HepG2 (cell line): ENCODE measurements around the gene SLC15A3. TPM values are rescaled to one million over a fixed set of nuclear protein-coding genes. Genes with fewer than 3 reads are reported as not detected.
A peak's percentile ranks its signal among the peaks of the same experiment; 100 is the strongest.

Experiments
- ARNTL ChIP-seq: sonication (generic); formaldehyde crosslinking; IDR thresholded peaks from 2 replicates; pipeline ENCODE4 v1.4.0; 2020; ENCODE audit warnings: mild to moderate bottlenecking, missing genetic modification reagents
- ATAD3A ChIP-seq: sonication (generic); formaldehyde crosslinking; IDR thresholded peaks from 2 replicates; pipeline ENCODE4 v1.4.0; 2020; ENCODE audit warnings: missing genetic modification reagents
- ATF7-NPFF ChIP-seq: sonication (generic); formaldehyde crosslinking; IDR thresholded peaks from 2 replicates; pipeline ENCODE4 v1.8.1; 2023; ENCODE audit warnings: mild to moderate bottlenecking, low read depth, missing genetic modification reagents, moderate library complexity
- EED ChIP-seq: sonication (generic); formaldehyde crosslinking; IDR thresholded peaks from 2 replicates; pipeline ENCODE4 v1.5.0; 2020; ENCODE audit warnings: mild to moderate bottlenecking, missing genetic modification reagents
- NFKBIZ ChIP-seq: IDR thresholded peaks from 2 replicates; pipeline ENCODE4 v1.6.1; 2018; ENCODE audit warnings: missing genetic modification reagents, missing compliant biosample characterization
- NR3C1 ChIP-seq: sonication (generic); formaldehyde crosslinking; IDR thresholded peaks from 2 replicates; pipeline ENCODE4 v1.4.0; 2020; ENCODE audit warnings: missing genetic modification reagents
- PITX1 ChIP-seq: sonication (generic); formaldehyde crosslinking; IDR thresholded peaks from 2 replicates; pipeline ENCODE4 v1.5.1; 2020; ENCODE audit warnings: mild to moderate bottlenecking, missing genetic modification reagents
- SRSF9 ChIP-seq: fragments of 200-400 bp; formaldehyde crosslinking; IDR thresholded peaks from 2 replicates; pipeline ENCODE4 v1.6.1; 2018; ENCODE audit warnings: borderline replicate concordance, mild to moderate bottlenecking, low read depth, low read length; ENCODE audit not compliant: insufficient read depth, poor library complexity, severe bottlenecking
- STAT5B ChIP-seq: sonication (generic); formaldehyde crosslinking; IDR thresholded peaks from 2 replicates; pipeline ENCODE4 v1.4.0; 2020; ENCODE audit warnings: missing genetic modification reagents
- SUZ12 ChIP-seq: fragments of 150-350 bp; IDR thresholded peaks from 2 replicates; pipeline ENCODE4 v1.6.1; 2014; ENCODE audit warnings: low read depth, low read length
- THYN1 ChIP-seq: sonication (generic); formaldehyde crosslinking; IDR thresholded peaks from 2 replicates; pipeline ENCODE4 v1.8.1; 2023; ENCODE audit warnings: low read depth, mild to moderate bottlenecking, moderate library complexity, missing genetic modification reagents, borderline replicate concordance
- ZNF124 ChIP-seq: sonication (generic); formaldehyde crosslinking; IDR thresholded peaks from 2 replicates; pipeline ENCODE4 v1.4.0; 2020; ENCODE audit warnings: missing genetic modification reagents
- ZNF543 ChIP-seq: sonication (generic); formaldehyde crosslinking; IDR thresholded peaks from 2 replicates; pipeline ENCODE4 v1.4.0; 2020; ENCODE audit warnings: mild to moderate bottlenecking, missing genetic modification reagents
- ZNF878 ChIP-seq: sonication (generic); formaldehyde crosslinking; IDR thresholded peaks from 2 replicates; pipeline ENCODE4 v1.8.1; 2023; ENCODE audit warnings: mild to moderate bottlenecking, missing genetic modification reagents, moderate library complexity
- ZSCAN5A ChIP-seq: sonication (generic); formaldehyde crosslinking; IDR thresholded peaks from 2 replicates; pipeline ENCODE4 v1.8.0; 2022; ENCODE audit warnings: mild to moderate bottlenecking, missing genetic modification reagents, borderline replicate concordance
- polyA plus RNA-seq, 8 experiments: library from polyadenylated mRNA; depleted of rRNA in 3 of 8; stranded (reverse) in 7 of 8; unstranded in 1 of 8; fragments of >200 nt; fragmentation: Illumina TruSeq in 4 of 8; extraction: Trizol in 4 of 8; gene quantifications; 2 replicates each; pipeline versions ENCODE4 v1.2.1 to v1.2.3, GENCODE V29; 2011 to 2016; ENCODE audit warnings: low read depth in 4 of 8, missing spikeins in 1 of 8, mixed read lengths in 1 of 8; ENCODE audit not compliant: insufficient read depth in 1 of 8
- total RNA-seq, 5 experiments: library from RNA; depleted of rRNA; stranded (reverse); fragments of >200 nt; fragmentation: Illumina TruSeq; extraction: Trizol; gene quantifications; 2 replicates each; pipeline ENCODE4 v1.2.3, GENCODE V29; 2016; ENCODE audit warnings: low read depth in 1 of 5
- TF ChIP-seq, protein P1 (sequence below): sonication (generic); formaldehyde crosslinking; conservative IDR thresholded peaks from 2 replicates; pipeline ENCODE4 v1.5.0; 2020; ENCODE audit warnings: missing genetic modification reagents
- TF ChIP-seq, protein P2 (sequence below): sonication (generic); formaldehyde crosslinking; IDR thresholded peaks from 2 replicates; pipeline ENCODE4 v1.5.1; 2020; ENCODE audit warnings: mild to moderate bottlenecking, missing genetic modification reagents, borderline replicate concordance
- TF ChIP-seq, protein P3 (sequence below): sonication (generic); formaldehyde crosslinking; IDR thresholded peaks from 2 replicates; pipeline ENCODE4 v1.9.0; 2021; ENCODE audit warnings: missing genetic modification reagents, mild to moderate bottlenecking, borderline replicate concordance

The SLC15A3 gene
- total and polyA plus RNA-seq, 2 of the 13 experiments (the other 11 are each of a cell fraction or from before 2014, with no cell fraction given): 0.45 to 0.77 TPM

- no peak for TF ChIP-seq SRSF9
- no peak for TF ChIP-seq NR3C1 (CRISPR knock-in tag)
- TF ChIP-seq, protein P1, sequence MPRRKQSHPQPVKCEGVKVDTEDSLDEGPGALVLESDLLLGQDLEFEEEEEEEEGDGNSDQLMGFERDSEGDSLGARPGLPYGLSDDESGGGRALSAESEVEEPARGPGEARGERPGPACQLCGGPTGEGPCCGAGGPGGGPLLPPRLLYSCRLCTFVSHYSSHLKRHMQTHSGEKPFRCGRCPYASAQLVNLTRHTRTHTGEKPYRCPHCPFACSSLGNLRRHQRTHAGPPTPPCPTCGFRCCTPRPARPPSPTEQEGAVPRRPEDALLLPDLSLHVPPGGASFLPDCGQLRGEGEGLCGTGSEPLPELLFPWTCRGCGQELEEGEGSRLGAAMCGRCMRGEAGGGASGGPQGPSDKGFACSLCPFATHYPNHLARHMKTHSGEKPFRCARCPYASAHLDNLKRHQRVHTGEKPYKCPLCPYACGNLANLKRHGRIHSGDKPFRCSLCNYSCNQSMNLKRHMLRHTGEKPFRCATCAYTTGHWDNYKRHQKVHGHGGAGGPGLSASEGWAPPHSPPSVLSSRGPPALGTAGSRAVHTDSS (CRISPR knock-in tag): no peak
- peak; percentile 56 for TF ChIP-seq SUZ12
- TF ChIP-seq, protein P2, sequence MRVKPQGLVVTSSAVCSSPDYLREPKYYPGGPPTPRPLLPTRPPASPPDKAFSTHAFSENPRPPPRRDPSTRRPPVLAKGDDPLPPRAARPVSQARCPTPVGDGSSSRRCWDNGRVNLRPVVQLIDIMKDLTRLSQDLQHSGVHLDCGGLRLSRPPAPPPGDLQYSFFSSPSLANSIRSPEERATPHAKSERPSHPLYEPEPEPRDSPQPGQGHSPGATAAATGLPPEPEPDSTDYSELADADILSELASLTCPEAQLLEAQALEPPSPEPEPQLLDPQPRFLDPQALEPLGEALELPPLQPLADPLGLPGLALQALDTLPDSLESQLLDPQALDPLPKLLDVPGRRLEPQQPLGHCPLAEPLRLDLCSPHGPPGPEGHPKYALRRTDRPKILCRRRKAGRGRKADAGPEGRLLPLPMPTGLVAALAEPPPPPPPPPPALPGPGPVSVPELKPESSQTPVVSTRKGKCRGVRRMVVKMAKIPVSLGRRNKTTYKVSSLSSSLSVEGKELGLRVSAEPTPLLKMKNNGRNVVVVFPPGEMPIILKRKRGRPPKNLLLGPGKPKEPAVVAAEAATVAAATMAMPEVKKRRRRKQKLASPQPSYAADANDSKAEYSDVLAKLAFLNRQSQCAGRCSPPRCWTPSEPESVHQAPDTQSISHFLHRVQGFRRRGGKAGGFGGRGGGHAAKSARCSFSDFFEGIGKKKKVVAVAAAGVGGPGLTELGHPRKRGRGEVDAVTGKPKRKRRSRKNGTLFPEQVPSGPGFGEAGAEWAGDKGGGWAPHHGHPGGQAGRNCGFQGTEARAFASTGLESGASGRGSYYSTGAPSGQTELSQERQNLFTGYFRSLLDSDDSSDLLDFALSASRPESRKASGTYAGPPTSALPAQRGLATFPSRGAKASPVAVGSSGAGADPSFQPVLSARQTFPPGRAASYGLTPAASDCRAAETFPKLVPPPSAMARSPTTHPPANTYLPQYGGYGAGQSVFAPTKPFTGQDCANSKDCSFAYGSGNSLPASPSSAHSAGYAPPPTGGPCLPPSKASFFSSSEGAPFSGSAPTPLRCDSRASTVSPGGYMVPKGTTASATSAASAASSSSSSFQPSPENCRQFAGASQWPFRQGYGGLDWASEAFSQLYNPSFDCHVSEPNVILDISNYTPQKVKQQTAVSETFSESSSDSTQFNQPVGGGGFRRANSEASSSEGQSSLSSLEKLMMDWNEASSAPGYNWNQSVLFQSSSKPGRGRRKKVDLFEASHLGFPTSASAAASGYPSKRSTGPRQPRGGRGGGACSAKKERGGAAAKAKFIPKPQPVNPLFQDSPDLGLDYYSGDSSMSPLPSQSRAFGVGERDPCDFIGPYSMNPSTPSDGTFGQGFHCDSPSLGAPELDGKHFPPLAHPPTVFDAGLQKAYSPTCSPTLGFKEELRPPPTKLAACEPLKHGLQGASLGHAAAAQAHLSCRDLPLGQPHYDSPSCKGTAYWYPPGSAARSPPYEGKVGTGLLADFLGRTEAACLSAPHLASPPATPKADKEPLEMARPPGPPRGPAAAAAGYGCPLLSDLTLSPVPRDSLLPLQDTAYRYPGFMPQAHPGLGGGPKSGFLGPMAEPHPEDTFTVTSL (CRISPR knock-in tag): no peak
- TF ChIP-seq ARNTL: no peak
- TF ChIP-seq STAT5B: no peak
- TF ChIP-seq NFKBIZ (CRISPR knock-in tag): no peak
- TF ChIP-seq ATF7-NPFF: no peak
- TF ChIP-seq ZSCAN5A: no peak
- no peak for TF ChIP-seq ZNF543 (CRISPR knock-in tag)
- 0 out of 2 replicates have a peak, but pooled peaks have one; percentile 58 for TF ChIP-seq EED (CRISPR knock-in tag)
- no peak for TF ChIP-seq ZNF124
- TF ChIP-seq ZNF878: no peak
- TF ChIP-seq, protein P3, sequence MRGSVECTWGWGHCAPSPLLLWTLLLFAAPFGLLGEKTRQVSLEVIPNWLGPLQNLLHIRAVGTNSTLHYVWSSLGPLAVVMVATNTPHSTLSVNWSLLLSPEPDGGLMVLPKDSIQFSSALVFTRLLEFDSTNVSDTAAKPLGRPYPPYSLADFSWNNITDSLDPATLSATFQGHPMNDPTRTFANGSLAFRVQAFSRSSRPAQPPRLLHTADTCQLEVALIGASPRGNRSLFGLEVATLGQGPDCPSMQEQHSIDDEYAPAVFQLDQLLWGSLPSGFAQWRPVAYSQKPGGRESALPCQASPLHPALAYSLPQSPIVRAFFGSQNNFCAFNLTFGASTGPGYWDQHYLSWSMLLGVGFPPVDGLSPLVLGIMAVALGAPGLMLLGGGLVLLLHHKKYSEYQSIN (CRISPR knock-in tag): no peak
- TF ChIP-seq THYN1: no peak
- no peak for TF ChIP-seq ATAD3A (CRISPR knock-in tag)
- peak; percentile 24; the same call in 1 of the 2 replicates for TF ChIP-seq PITX1 (CRISPR knock-in tag)
Measured at GRCh38 chr11:60913793-60914632, 38.0 kb downstream of the SLC15A3 start, which contains the start of gene TMEM109 (continued).
